Left ventricle myocardium inferior (tissue), 1 donor: ENCODE results near the gene PRODH. TPM values are rescaled to one million over a fixed set of nuclear protein-coding genes. Genes with fewer than 3 reads are reported as not detected.
"Not testable (repeated sequence)": the region's sequence is repeated elsewhere in the genome, so short reads cannot be mapped to it uniquely, and the experiment has no call there.

Experiments used
- DNase-seq: peaks from one replicate; pipeline ENCODE4 v3.0.0-alpha.2; 2020
- H3K27ac ChIP-seq: fragments of 200-600 bp; replicated peaks from 2 replicates; pipeline ENCODE4 v1.8.0; 2021
- H3K27me3 ChIP-seq: fragments of 200-600 bp; 2 replicates; pipeline ENCODE4 v1.8.0; 2021; ENCODE audit warnings: low read depth
- H3K36me3 ChIP-seq: fragments of 200-600 bp; 2 replicates; pipeline ENCODE4 v1.8.0; 2021
- H3K4me1 ChIP-seq: fragments of 200-600 bp; 2 replicates; pipeline ENCODE4 v1.8.0; 2021
- H3K4me3 ChIP-seq: fragments of 200-600 bp; 2 replicates; pipeline ENCODE4 v1.8.0; 2021; ENCODE audit warnings: mild to moderate bottlenecking, moderate library complexity
- H3K9me3 ChIP-seq: fragments of 200-600 bp; replicated peaks from 2 replicates; pipeline ENCODE4 v1.8.0; 2021
- intact Hi-C: fragments of 100-400 bp; cut with micrococcal nuclease; formaldehyde crosslinking; loops from one replicate; pipeline ENCODE4 v1.11.0; 2022
- total RNA-seq: library from RNA; stranded (reverse); fragmentation: NEBNext Ultra II Directional; extraction: Animal tissue kit (Norgen Biotek cat#: 25700); gene quantifications from one replicate; pipeline ENCODE4 v1.2.1, GENCODE V29; 2021
- TF ChIP-seq, protein P1 (sequence below): fragments of 200-600 bp; IDR thresholded peaks from 2 replicates; pipeline ENCODE4 v1.8.0; 2021; ENCODE audit warnings: antibody characterized with exemption, mild to moderate bottlenecking, borderline replicate concordance
- donor health status: DM: no; HTN: yes; CAD: no; lungs with severe emphysema.

The PRODH gene
- total RNA-seq, 1 donor from 2014 or later = 13.3 TPM

DNA sequence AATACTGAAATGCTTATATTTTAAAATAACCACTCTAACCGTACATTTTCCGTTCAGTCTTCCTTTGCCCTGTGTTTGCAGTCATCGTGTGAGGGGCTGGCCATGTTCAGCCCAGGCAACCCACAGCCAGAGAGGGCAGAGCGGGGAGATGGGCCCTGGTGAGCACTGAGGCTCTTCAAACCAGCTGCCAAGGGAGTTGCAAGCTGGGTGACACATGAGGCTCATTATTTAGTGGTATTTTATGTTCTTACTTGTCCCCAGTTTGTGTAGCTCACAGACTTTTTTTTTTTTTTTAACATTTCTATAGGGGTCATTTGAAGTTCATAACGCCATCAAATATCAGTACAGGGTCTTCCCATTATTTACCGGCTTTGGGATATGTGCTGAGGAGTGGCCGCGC is 48.0 kb downstream of the PRODH start:
- TF ChIP-seq, protein P1, sequence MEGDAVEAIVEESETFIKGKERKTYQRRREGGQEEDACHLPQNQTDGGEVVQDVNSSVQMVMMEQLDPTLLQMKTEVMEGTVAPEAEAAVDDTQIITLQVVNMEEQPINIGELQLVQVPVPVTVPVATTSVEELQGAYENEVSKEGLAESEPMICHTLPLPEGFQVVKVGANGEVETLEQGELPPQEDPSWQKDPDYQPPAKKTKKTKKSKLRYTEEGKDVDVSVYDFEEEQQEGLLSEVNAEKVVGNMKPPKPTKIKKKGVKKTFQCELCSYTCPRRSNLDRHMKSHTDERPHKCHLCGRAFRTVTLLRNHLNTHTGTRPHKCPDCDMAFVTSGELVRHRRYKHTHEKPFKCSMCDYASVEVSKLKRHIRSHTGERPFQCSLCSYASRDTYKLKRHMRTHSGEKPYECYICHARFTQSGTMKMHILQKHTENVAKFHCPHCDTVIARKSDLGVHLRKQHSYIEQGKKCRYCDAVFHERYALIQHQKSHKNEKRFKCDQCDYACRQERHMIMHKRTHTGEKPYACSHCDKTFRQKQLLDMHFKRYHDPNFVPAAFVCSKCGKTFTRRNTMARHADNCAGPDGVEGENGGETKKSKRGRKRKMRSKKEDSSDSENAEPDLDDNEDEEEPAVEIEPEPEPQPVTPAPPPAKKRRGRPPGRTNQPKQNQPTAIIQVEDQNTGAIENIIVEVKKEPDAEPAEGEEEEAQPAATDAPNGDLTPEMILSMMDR = no peak
- no peaks in the 10 kb centered on the region for H3K4me1 ChIP-seq
- H3K4me3 ChIP-seq = no peak overlapping the region
- H3K9me3 ChIP-seq = no peaks in the 10 kb centered on the region
- DNase-seq = no peak
- intact Hi-C loops = no loop called here
- H3K27me3 ChIP-seq = no peaks in the 10 kb centered on the region
- no peaks in the 10 kb centered on the region for H3K36me3 ChIP-seq
- H3K27ac ChIP-seq = no peak overlapping the region

DNA sequence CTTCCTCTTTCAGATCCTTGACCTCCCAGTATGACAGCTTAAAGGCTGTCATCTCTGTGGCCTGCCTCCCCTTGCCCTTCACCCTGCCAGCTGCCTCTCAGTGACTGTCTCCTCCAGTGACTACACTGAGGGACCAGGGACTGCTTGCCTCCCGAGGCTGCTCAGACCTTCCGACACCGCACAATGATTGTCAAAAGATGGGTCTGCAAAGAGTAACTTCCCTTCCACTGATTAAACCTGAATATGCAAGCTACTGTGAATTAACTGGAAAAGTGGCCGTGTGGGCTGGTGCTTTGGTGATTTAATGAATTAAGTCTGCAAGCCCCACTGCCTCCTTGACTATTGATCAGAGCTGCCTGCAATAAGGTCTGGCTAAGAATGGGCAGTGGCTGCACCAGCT is 51.6 kb downstream of the PRODH start:
- H3K4me1 ChIP-seq, H3K27me3 ChIP-seq, H3K4me3 ChIP-seq, H3K27ac ChIP-seq, H3K36me3 ChIP-seq, DNase-seq, intact Hi-C loops, H3K9me3 ChIP-seq: not testable (repeated sequence)

DNA sequence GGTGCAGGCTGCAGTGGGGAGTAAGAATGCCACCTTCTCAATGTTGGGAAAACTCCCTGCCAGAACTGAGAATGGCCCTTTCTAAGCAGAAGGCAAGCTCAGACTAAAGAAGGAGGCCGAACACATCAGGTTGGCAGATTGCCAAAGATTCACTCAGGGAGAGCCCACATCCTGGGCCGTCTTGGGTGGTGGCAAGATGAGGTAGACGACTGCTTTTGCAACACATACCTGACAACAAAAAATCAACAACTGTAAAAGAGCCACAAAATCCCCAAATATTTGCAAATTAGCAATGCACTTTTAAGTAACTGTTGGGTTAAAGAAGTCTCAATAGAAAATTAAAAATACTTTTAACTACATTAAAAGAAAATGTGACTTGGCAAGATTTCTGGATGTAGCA is 54.8 kb downstream of the PRODH start:
- H3K27me3 ChIP-seq, H3K4me3 ChIP-seq, H3K36me3 ChIP-seq, DNase-seq, H3K9me3 ChIP-seq, H3K27ac ChIP-seq, intact Hi-C loops, H3K4me1 ChIP-seq: not testable (repeated sequence)

Other genes with a start within 250 kb of the PRODH start
- gene DGCR6, start 30.0 kb downstream of the PRODH start, total RNA-seq = 13.9 TPM
- gene DGCR2, start 186.1 kb upstream of the PRODH start, total RNA-seq = 33.0 TPM
- gene TSSK2, start 195.0 kb upstream of the PRODH start, total RNA-seq = not detected
- 9.5 TPM for gene ESS2, start 208.4 kb upstream of the PRODH start, total RNA-seq
- gene GSC2, start 214.0 kb upstream of the PRODH start, total RNA-seq = not detected
- gene SLC25A1, start 242.4 kb upstream of the PRODH start, total RNA-seq = 20.9 TPM